Tibial artery (tissue), 4 donors: ENCODE measurements around the gene ABHD12.

Experiments
- DNase-seq, 2 donors: peaks; one replicate each; pipeline ENCODE4 v3.0.0-alpha.2; 2019
- H3K27ac ChIP-seq, 2 donors: fragments of 200-600 bp; sonication (generic) in 1 of 2; 1 replicate in 1 of 2; 2 replicates in 1 of 2; pipeline ENCODE4 v1.5.1; 2018 to 2019; ENCODE audit warnings: mild to moderate bottlenecking in 1 of 2
- H3K27me3 ChIP-seq, 2 donors: fragments of 200-600 bp; sonication (generic) in 1 of 2; one replicate each; pipeline versions ENCODE4 v1.5.1 to v1.6.0; 2016 to 2019
- H3K36me3 ChIP-seq, 3 donors: fragments of 200-600 bp; sonication (generic) in 2 of 3; one replicate each; pipeline ENCODE4 v1.5.1; 2016 to 2019; ENCODE audit warnings: mild to moderate bottlenecking in 2 of 3
- H3K4me1 ChIP-seq, 4 donors: fragments of 200-600 bp; sonication (generic) in 2 of 4; 1 replicate in 3 of 4; 2 replicates in 1 of 4; pipeline ENCODE4 v1.5.1; 2016 to 2019
- H3K4me3 ChIP-seq, 2 donors: fragments of 200-600 bp; sonication (generic) in 1 of 2; 1 replicate in 1 of 2; 2 replicates in 1 of 2; pipeline ENCODE4 v1.5.1; 2018 to 2019; ENCODE audit warnings: mild to moderate bottlenecking in 2 of 2
- H3K9me3 ChIP-seq, 3 donors: fragments of 200-600 bp; sonication (generic) in 1 of 3; one replicate each; pipeline ENCODE4 v1.5.1; 2016 to 2019
- CTCF ChIP-seq, 2 experiments: fragments of 200-600 bp in 1 of 2; fragments of 450-650 bp in 1 of 2; IDR thresholded peaks; one replicate each; pipeline ENCODE4 v1.5.1; 2017 to 2019; ENCODE audit warnings: antibody characterized with exemption in 2 of 2, mild to moderate bottlenecking in 1 of 2, moderate library complexity in 1 of 2
- intact Hi-C: fragments of 100-400 bp; cut with DNase I; formaldehyde crosslinking; loops from one replicate; pipeline ENCODE4 v1.15.0; 2023; ENCODE audit warnings: low total_unique reads

Gene ABHD12

GRCh38 chr20:25318471-25319240 is 72.0 kb downstream of the ABHD12 start:
- Histone ChIP-seq H3K9me3 (no peaks in the 10 kb centered on the region), H3K4me3 (no peak overlapping the region), H3K27me3 (no peaks in the 10 kb centered on the region), H3K36me3 (peaks cover 16 to 53% (median 26%) of the 10 kb centered on the region in 3 donors), H3K27ac (no peak overlapping the region), H3K4me1 (no peaks in the 10 kb centered on the region)
- TF ChIP-seq CTCF (IDR thresholded peaks at IDR 0.05) = no peak
- intact Hi-C loops = no loop called here
- DNase-seq = peak; percentile 21 to 63

GRCh38 chr20:25317351-25318075 is 73.1 kb downstream of the ABHD12 start:
- peak; percentile 18 to 58 for DNase-seq
- no peak for TF ChIP-seq CTCF (IDR thresholded peaks at IDR 0.05)
- Histone ChIP-seq H3K27me3 (no peaks in the 10 kb centered on the region), H3K4me1 (no peaks in the 10 kb centered on the region), H3K4me3 (no peak overlapping the region), H3K9me3 (no peaks in the 10 kb centered on the region), H3K27ac (no peak overlapping the region), H3K36me3 (peaks cover 9 to 45% (median 23%) of the 10 kb centered on the region in 3 donors)
- intact Hi-C loops = no loop called here

GRCh38 chr20:25316506-25317190 is 74.0 kb downstream of the ABHD12 start:
- intact Hi-C loops = no loop called here
- peaks cover under 1 to 37% (median 16%) of the 10 kb centered on the region in 3 donors for H3K36me3 ChIP-seq
- H3K4me3 ChIP-seq = no peak overlapping the region
- no peaks in the 10 kb centered on the region for H3K27me3 ChIP-seq
- H3K27ac ChIP-seq = no peak overlapping the region
- no peaks in the 10 kb centered on the region for H3K9me3 ChIP-seq
- H3K4me1 ChIP-seq = peaks cover 0 to 5% (median 0%) of the 10 kb centered on the region in 4 donors
- peak; percentile 20 to 32 for DNase-seq
- TF ChIP-seq CTCF (IDR thresholded peaks at IDR 0.05) = no peak

- H3K9me3 ChIP-seq = no peaks in the 10 kb centered on the region
- peaks cover 0 to 16% (median 9%) of the 10 kb centered on the region in 4 donors for H3K4me1 ChIP-seq
- intact Hi-C loops = no loop called here
- no peak for TF ChIP-seq CTCF (IDR thresholded peaks at IDR 0.05)
- H3K27ac ChIP-seq = no peak overlapping the region
- H3K27me3 ChIP-seq = no peaks in the 10 kb centered on the region
- peak; percentile 17 to 43 for DNase-seq
- no peak overlapping the region for H3K4me3 ChIP-seq
- peaks cover 0 to 29% (median 10%) of the 10 kb centered on the region in 3 donors for H3K36me3 ChIP-seq
Measured at GRCh38 chr20:25315418-25316210, 75.0 kb downstream of the ABHD12 start.
